Transverse colon (tissue), 4 donors: ENCODE results near the gene HNRNPH2. TPM values are rescaled to one million over a fixed set of nuclear protein-coding genes. Genes with fewer than 3 reads are reported as not detected.
A peak's percentile ranks its signal among the peaks of the same experiment; 100 is the strongest.

Experiments used
- DNase-seq: peaks from one replicate; pipeline ENCODE4 v3.0.0-alpha.2; 2019
- H3K27ac ChIP-seq, 4 donors: fragments of 200-600 bp; sonication (generic); 2 replicates each; pipeline ENCODE4 v1.5.1; 2016 to 2018; ENCODE audit warnings: inconsistent platforms in 4 of 4
- H3K27me3 ChIP-seq: fragments of 200-600 bp; sonication (generic); 2 replicates; pipeline ENCODE4 v1.5.1; 2017; ENCODE audit warnings: inconsistent platforms
- H3K36me3 ChIP-seq, 4 donors: fragments of 200-600 bp; sonication (generic); 2 replicates each; pipeline ENCODE4 v1.5.1; 2017 to 2019; ENCODE audit warnings: inconsistent platforms in 4 of 4
- H3K4me1 ChIP-seq, 4 donors: fragments of 200-600 bp; sonication (generic); 2 replicates each; pipeline ENCODE4 v1.5.1; 2017 to 2020; ENCODE audit warnings: inconsistent platforms in 4 of 4
- H3K4me3 ChIP-seq, 4 donors: fragments of 200-600 bp; sonication (generic); 1 replicate in 1 of 4; 2 replicates in 3 of 4; pipeline versions ENCODE4 v1.5.1 to v1.6.1; 2017 to 2019; ENCODE audit warnings: inconsistent platforms in 4 of 4
- H3K9me3 ChIP-seq, 2 donors: fragments of 200-600 bp; sonication (generic); 2 replicates each; pipeline ENCODE4 v1.5.1; 2017 to 2019; ENCODE audit warnings: inconsistent platforms in 2 of 2
- EP300 ChIP-seq: sonication (generic); formaldehyde crosslinking; IDR thresholded peaks from one replicate; pipeline ENCODE4 v1.6.1; 2017; ENCODE audit warnings: antibody characterized with exemption, low read depth
- POLR2A ChIP-seq: fragments of 450-650 bp; IDR thresholded peaks from one replicate; pipeline ENCODE4 v1.6.1; 2016; ENCODE audit warnings: antibody characterized with exemption, mild to moderate bottlenecking, moderate library complexity
- POLR2AphosphoS5 ChIP-seq, 3 donors: sonication (generic); formaldehyde crosslinking; IDR thresholded peaks; one replicate each; pipeline ENCODE4 v1.6.1; 2016; ENCODE audit warnings: antibody characterized with exemption in 3 of 3
- WGBS, 2 donors: methylation state at CpG; one replicate each; pipeline ENCODE4 v1.1.5; 2018; ENCODE audit warnings: low coverage in 1 of 2; 5-methylcytosine and 5-hydroxymethylcytosine counted together
- in situ Hi-C, 4 donors: fragments of 200-750 bp; cut with MboI; loops; one replicate each; pipeline versions ENCODE4 v1.15.0 to v1.15.1; 2017; ENCODE audit warnings: low sequenced_read_pairs in 3 of 4, low pct_ligation_motif_present in 1 of 4, low pct_unique_long_range_greater_than_20kb in 1 of 4
- intact Hi-C: fragments of 100-400 bp; cut with DNase I; formaldehyde crosslinking; loops from one replicate; pipeline ENCODE4 v1.15.1; 2023; ENCODE audit warnings: low total_unique reads
- total RNA-seq, 4 donors: library from RNA; depleted of rRNA; stranded (reverse); fragments of >200 nt; gene quantifications; one replicate each; pipeline ENCODE4 v1.1.0, GENCODE V29; 2016
- TF ChIP-seq, protein P1 (sequence below), 5 experiments: fragments of 200-600 bp in 3 of 5; fragments of 450-650 bp in 2 of 5; sonication (generic) in 3 of 5; IDR thresholded peaks; 1 replicate in 2 of 5; 2 replicates in 3 of 5; pipeline ENCODE4 v1.5.1; 2016 to 2017; ENCODE audit warnings: antibody characterized with exemption in 5 of 5, inconsistent platforms in 3 of 5, mild to moderate bottlenecking in 2 of 5, moderate library complexity in 1 of 5

The HNRNPH2 gene
- total RNA-seq, 4 donors from 2014 or later, result 9.7 to 46.1 (median 33.2) TPM

DNA sequence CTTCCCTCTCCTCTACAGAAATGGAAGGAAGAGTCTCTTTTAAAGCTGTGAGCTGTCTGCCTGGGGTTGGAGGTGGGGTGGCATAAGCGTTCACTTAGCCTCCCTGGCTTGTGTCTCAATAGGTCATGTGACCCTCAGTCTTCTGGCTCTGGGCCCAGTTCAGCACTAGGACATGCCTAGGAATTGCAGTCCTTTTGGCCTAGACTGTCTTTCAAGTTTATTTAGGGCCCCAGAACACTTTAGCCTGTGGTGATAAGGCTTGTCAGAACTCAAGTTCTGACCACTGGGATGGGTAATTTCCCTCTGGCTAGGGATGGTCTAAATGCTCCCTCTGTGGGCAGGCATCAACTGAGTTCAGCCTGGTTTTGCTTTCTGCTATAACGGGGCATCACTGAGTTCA lies 42.9 kb downstream of the HNRNPH2 start:
- Histone ChIP-seq H3K9me3 (no peaks in the 10 kb centered on the region), H3K27me3 (no peaks in the 10 kb centered on the region), H3K27ac (no peak overlapping the region), H3K4me3 (no peak overlapping the region), H3K4me1 (no peaks in the 10 kb centered on the region), H3K36me3 (no peaks in the 10 kb centered on the region)
- intact Hi-C loops (no loop called here), in situ Hi-C loops (no loop called here)
- WGBS, 2 donors, result 67% methylated on average over 2 of the region's 2 CpGs; no CpG with 5 or more reads in 1 of the 2 donors
- TF ChIP-seq POLR2A (no peak), EP300 (no peak), POLR2AphosphoS5 (IDR thresholded peaks at IDR 0.05) (no peak)
- TF ChIP-seq, protein P1, sequence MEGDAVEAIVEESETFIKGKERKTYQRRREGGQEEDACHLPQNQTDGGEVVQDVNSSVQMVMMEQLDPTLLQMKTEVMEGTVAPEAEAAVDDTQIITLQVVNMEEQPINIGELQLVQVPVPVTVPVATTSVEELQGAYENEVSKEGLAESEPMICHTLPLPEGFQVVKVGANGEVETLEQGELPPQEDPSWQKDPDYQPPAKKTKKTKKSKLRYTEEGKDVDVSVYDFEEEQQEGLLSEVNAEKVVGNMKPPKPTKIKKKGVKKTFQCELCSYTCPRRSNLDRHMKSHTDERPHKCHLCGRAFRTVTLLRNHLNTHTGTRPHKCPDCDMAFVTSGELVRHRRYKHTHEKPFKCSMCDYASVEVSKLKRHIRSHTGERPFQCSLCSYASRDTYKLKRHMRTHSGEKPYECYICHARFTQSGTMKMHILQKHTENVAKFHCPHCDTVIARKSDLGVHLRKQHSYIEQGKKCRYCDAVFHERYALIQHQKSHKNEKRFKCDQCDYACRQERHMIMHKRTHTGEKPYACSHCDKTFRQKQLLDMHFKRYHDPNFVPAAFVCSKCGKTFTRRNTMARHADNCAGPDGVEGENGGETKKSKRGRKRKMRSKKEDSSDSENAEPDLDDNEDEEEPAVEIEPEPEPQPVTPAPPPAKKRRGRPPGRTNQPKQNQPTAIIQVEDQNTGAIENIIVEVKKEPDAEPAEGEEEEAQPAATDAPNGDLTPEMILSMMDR (IDR thresholded peaks at IDR 0.05), result no peak
- no peak for DNase-seq

DNA sequence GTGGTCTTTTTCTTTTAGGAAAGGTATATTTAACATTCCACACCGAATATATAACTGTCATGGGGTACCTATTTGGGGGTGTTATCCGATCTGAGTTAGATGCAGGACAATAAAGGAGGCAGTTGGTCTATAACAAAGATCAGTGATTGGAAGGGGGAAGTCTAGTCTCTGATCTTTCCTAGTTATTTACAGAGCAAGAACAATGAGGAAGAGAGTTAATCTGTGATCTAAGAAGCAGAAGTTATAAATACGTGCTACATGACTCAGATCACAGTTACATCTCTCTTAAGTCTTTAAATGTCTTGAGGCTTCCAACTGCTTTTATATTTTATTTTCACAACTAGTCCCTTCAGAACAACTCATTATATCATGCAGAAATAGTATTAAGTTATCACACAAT lies 44.0 kb downstream of the HNRNPH2 start:
- no peak for DNase-seq
- Histone ChIP-seq H3K4me3 (no peak overlapping the region), H3K9me3 (no peaks in the 10 kb centered on the region), H3K27me3 (no peaks in the 10 kb centered on the region), H3K27ac (no peak overlapping the region), H3K4me1 (no peaks in the 10 kb centered on the region), H3K36me3 (no peaks in the 10 kb centered on the region)
- in situ Hi-C loops (no loop called here), intact Hi-C loops (no loop called here)
- TF ChIP-seq EP300 (no peak), POLR2AphosphoS5 (IDR thresholded peaks at IDR 0.05) (no peak), POLR2A (no peak)
- TF ChIP-seq, protein P1 (IDR thresholded peaks at IDR 0.05), result no peak
- WGBS, 2 donors, result 22 to 38% methylated on average over 2 to 3 of the region's 3 CpGs

DNA sequence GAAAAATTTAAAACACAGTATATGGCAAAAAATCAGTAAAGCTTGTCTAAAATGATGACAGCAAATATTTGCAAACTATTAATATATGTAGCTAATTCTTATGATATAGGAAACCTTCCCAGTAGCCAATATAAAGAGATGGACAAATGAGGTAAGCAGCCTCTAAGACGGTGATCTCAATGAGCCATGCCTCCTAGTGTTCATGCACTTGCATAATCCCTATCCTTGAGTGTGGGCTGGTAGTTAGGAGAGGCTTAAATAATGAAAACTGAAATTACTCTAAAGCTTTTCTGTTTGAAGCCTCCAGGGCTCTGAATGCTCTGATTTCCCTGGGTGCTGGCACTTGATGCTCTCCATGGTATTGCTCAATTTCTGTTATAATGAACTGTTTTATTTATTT lies 52.6 kb downstream of the HNRNPH2 start:
- TF ChIP-seq POLR2AphosphoS5 (IDR thresholded peaks at IDR 0.05), result no peak
- TF ChIP-seq, protein P1 (IDR thresholded peaks at IDR 0.05), result no peak
- TF ChIP-seq POLR2A, result no peak
- TF ChIP-seq EP300, result no peak
- Histone ChIP-seq H3K4me1 (no peaks in the 10 kb centered on the region), H3K27me3 (no peaks in the 10 kb centered on the region), H3K27ac (no peak overlapping the region), H3K9me3 (no peaks in the 10 kb centered on the region), H3K4me3 (no peak overlapping the region), H3K36me3 (no peaks in the 10 kb centered on the region)
- intact Hi-C loops, result no loop called here
- WGBS, 2 donors, result 50% methylated on average over 1 of the region's 1 CpG; no CpG with 5 or more reads in 1 of the 2 donors
- DNase-seq, result no peak
- in situ Hi-C loops, result no loop called here

DNA sequence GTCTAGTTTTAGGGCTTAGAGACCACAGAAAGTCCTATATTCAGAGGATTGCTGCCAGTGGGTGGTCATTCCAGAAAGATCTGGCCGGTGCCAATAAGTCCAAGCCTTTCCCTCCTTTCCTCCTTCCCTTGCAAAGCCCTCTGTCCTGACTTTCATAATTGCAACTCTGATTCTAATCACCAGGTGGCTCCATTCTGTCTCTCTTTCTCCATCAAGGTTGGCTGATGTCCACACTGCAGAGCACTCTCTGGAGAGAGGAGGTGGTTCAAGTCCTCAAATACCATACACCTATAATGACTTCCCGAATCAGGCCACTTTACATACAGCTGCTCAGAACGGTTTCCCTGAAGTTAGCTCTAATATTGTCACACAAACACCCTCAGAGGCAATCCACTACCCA lies 54.9 kb downstream of the HNRNPH2 start:
- no peak overlapping the region for H3K27ac ChIP-seq
- intact Hi-C loops, result no loop called here
- H3K27me3 ChIP-seq, result no peaks in the 10 kb centered on the region
- 42 to 60% methylated on average over 1 to 3 of the region's 3 CpGs for WGBS, 2 donors
- no peak for DNase-seq
- no peak overlapping the region for H3K4me3 ChIP-seq
- in situ Hi-C loops, result no loop called here
- H3K9me3 ChIP-seq, result no peaks in the 10 kb centered on the region
- no peaks in the 10 kb centered on the region for H3K36me3 ChIP-seq
- H3K4me1 ChIP-seq, result no peaks in the 10 kb centered on the region
- TF ChIP-seq POLR2AphosphoS5 (IDR thresholded peaks at IDR 0.05) (no peak), POLR2A (no peak), EP300 (no peak)
- TF ChIP-seq, protein P1 (IDR thresholded peaks at IDR 0.05), result peak in 1 of 5 experiments; percentile 12

Other genes starting within 250 kb of the HNRNPH2 start
- 1 to 10 TPM in 1 of 4 donors, under 1 TPM in 3; 0.20 to 1.5 (median 0.81) TPM for gene DRP2, start 188.4 kb upstream of the HNRNPH2 start, total RNA-seq
- under 1 TPM in 2 of 4 donors, not detected in 2; 0.64 to 0.75 TPM for gene TAF7L, start 116.9 kb upstream of the HNRNPH2 start, total RNA-seq
- 1 to 10 TPM; 2.8 to 8.6 (median 5.5) TPM for gene TIMM8A, start 59.5 kb upstream of the HNRNPH2 start, total RNA-seq
- gene BTK, start 22.0 kb upstream of the HNRNPH2 start, total RNA-seq, result 1 to 10 TPM in 3 of 4 donors, under 1 TPM in 1; 0.40 to 7.9 (median 4.4) TPM
- 100 to 1,000 TPM; 227 to 838 (median 617) TPM for gene RPL36A, start 17.2 kb upstream of the HNRNPH2 start, total RNA-seq
- gene GLA, start 297 bp upstream of the HNRNPH2 start, total RNA-seq, result 10 to 100 TPM in 2 of 4 donors, 1 to 10 TPM in 2; 1.4 to 20.8 (median 13.5) TPM
- gene ARMCX4, start 77.2 kb downstream of the HNRNPH2 start, total RNA-seq, result 10 to 100 TPM in 2 of 4 donors, 1 to 10 TPM in 2; 3.8 to 41.5 (median 10.6) TPM
- 10 to 100 TPM in 2 of 4 donors, 1 to 10 TPM in 2; 5.2 to 16.1 (median 12.1) TPM for gene ARMCX1, start 142.3 kb downstream of the HNRNPH2 start, total RNA-seq
- 10 to 100 TPM in 1 of 4 donors, 1 to 10 TPM in 1, not detected in 2; 7.2 to 13.5 TPM for gene ARMCX6, start 209.8 kb downstream of the HNRNPH2 start, total RNA-seq
- 10 to 100 TPM; 18.7 to 38.5 (median 25.2) TPM for gene ARMCX3, start 214.9 kb downstream of the HNRNPH2 start, total RNA-seq